Measurements from ENCODE around the gene PPP2R3C.
A peak's percentile ranks its signal among the peaks of the same experiment; 100 is the strongest.
"Not testable (repeated sequence)": the region's sequence is repeated elsewhere in the genome, so short reads cannot be mapped to it uniquely, and the experiment has no call there.

The PPP2R3C gene

DNA sequence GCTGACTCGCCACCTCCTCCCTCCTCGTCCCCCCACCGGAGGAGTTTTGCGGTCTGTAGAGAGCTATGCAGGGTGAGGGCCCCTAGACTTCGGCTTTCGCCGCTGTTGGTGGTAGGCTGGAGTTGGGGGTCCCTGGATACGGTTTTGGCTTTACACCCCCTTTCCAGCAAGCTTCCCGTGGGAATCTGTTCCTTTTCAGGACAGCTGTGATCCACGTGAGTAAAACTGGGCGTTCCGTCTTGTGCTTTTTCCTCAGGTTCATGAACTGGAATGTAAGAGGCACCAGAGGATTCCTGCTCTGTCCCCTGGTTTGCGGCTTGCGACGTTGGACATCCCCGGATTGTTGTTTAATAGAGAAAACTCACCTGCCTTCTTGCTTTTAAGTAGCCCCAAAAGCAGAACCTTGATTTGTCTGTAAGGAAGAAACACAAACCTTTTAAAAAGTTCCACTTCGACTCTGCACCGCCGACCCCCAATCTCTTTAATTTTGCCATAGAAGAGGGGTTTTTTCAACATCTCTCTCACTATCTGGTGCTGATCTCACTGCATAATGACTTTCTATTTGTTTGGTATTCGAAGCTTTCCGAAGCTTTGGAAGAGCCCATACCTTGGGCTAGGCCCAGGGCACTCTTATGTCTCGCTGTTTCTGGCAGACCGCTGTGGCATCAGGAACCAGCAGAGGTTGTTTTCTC, 1.1 kb upstream of the PPP2R3C start:
- Histone ChIP-seq H3K4me1 (ENCODE audit: insufficient read depth, low read length) (peaks cover 7% of the 10 kb centered on the region; the same call in 1 of the 2 replicates), H3K27me3 (ENCODE audit: insufficient read depth, low read length) (no peaks in the 10 kb centered on the region), H3K4me3 (ENCODE audit: low read length) (peak overlapping the region; percentile 79), H3K27ac (ENCODE audit: low read length) (peak overlapping the region; percentile 47), H3K36me3 (ENCODE audit: insufficient read depth, low read depth, low read length) (peaks cover 13% of the 10 kb centered on the region; the same call in 1 of the 2 replicates), H3K9ac (ENCODE audit: low read depth, low read length) (peak overlapping the region; percentile 93), H3K9me3 (ENCODE audit: insufficient read depth, low read depth, low read length) (no peaks in the 10 kb centered on the region)

DNA sequence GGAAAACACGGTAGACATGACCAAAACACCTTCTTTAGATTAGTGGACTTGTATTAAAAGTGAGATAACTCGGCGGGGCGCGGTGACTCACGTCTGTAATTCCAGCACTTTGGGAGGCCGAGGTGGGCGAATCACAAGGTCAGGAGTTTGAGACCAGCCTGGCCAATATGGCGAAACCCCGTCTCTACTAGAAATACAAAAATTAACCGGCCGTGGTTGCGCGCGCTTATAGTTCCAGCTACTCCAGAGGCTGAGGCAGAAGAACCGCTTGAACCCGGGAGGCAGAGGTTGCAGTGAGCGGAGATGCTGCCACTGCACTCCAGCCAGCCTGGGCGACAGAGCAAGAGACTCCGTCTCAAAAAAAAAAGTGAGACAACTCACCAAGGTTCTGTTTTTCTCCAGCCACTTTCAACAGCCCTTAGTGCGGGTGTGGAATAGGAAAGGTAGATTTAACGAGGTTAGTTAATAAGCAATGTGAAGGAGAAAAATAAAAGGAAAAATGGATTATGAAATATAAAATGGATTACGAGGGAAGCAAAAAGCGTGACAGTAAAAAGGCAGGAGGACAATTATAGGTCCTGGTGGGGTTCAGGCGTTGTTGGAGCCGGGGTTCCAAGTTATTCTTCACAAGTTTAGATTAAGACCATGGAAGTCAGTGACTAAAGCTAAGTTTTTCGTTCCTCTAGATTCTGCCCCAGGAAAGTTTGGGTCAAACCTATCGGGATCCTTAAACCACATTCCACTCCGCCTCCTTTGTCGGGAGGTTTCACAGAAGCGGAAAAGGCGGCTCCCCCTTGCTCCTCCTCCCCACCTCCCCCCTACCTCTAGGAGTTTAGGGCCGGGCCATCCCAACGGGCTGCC, 534 bp downstream of the PPP2R3C start:
- Histone ChIP-seq H3K27me3 (ENCODE audit: insufficient read depth, low read length) (no peaks in the 10 kb centered on the region), H3K9me3 (ENCODE audit: insufficient read depth, low read depth, low read length) (no peaks in the 10 kb centered on the region), H3K4me1 (ENCODE audit: insufficient read depth, low read length) (peaks cover 7% of the 10 kb centered on the region; the same call in 1 of the 2 replicates), H3K36me3 (ENCODE audit: insufficient read depth, low read depth, low read length) (peaks cover 4% of the 10 kb centered on the region; the same call in 1 of the 2 replicates), H3K4me3 (ENCODE audit: low read length) (peak overlapping the region; percentile 79), H3K9ac (ENCODE audit: low read depth, low read length) (peak overlapping the region; percentile 93), H3K27ac (ENCODE audit: low read length) (peak overlapping the region; percentile 47)

GRCh38 chr14:35117112-35117511, 4.7 kb downstream of the PPP2R3C start:
- no peak overlapping the region for H3K27ac ChIP-seq (ENCODE audit: low read length)
- H3K27me3 ChIP-seq (ENCODE audit: insufficient read depth, low read length) = no peaks in the 10 kb centered on the region
- H3K4me3 ChIP-seq (ENCODE audit: low read length) = no peak overlapping the region
- H3K36me3 ChIP-seq (ENCODE audit: insufficient read depth, low read depth, low read length) = peaks cover 27% of the 10 kb centered on the region
- H3K9me3 ChIP-seq (ENCODE audit: insufficient read depth, low read depth, low read length) = peaks cover 1% of the 10 kb centered on the region; the same call in 1 of the 2 replicates
- H3K9ac ChIP-seq (ENCODE audit: low read depth, low read length) = no peak overlapping the region
- 0 out of 2 replicates have a peak, but pooled peaks cover 4% of the 10 kb centered on the region for H3K4me1 ChIP-seq (ENCODE audit: insufficient read depth, low read length)

DNA sequence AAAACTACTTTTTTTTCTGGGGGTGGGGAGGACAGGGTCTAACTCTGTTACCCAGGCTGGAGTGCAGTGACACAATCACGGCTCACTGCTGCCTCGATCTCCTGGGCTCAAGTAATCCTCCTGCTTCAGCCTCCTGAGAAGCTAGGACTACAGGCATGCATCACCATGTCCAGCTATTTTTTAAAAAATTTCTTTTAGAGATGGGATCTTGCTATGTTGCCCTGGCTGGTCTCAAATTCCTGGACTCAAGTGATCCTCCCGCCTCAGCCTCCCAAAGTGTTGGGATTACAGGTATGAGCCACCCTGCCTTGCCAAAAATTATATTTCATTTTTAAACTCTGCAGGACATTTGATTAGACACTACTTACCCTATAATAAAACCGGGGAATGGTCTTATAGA, 5.5 kb downstream of the PPP2R3C start:
- H3K27ac ChIP-seq (ENCODE audit: low read length) = no peak overlapping the region
- H3K4me1 ChIP-seq (ENCODE audit: insufficient read depth, low read length) = 0 out of 2 replicates have a peak, but pooled peaks cover 4% of the 10 kb centered on the region
- H3K9me3 ChIP-seq (ENCODE audit: insufficient read depth, low read depth, low read length) = peaks cover 9% of the 10 kb centered on the region; the same call in 1 of the 2 replicates
- H3K27me3 ChIP-seq (ENCODE audit: insufficient read depth, low read length) = no peaks in the 10 kb centered on the region
- no peak overlapping the region for H3K9ac ChIP-seq (ENCODE audit: low read depth, low read length)
- H3K4me3 ChIP-seq (ENCODE audit: low read length) = no peak overlapping the region
- peaks cover 36% of the 10 kb centered on the region for H3K36me3 ChIP-seq (ENCODE audit: insufficient read depth, low read depth, low read length)

DNA sequence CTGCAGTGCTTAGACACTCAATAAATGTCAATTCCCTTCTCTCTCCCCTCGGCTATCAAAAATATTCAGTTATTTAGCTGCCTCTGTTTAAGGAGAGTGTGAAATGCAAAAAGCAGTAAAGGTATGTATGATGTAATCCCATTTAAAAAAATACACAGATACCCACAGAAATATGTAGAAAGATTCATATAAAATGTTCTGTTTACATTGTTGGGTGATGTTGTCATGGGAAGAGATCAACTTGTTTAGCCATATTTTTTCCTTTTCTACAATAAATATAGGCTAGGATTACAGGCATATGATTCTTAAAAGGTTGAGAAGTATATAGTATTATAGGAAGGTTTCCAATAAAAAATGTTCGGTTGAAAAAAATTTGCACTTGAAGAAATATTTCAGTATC, 7.8 kb downstream of the PPP2R3C start:
- Histone ChIP-seq H3K36me3 (ENCODE audit: insufficient read depth, low read depth, low read length) (peaks cover 49% of the 10 kb centered on the region), H3K27ac (ENCODE audit: low read length) (no peak overlapping the region), H3K9ac (ENCODE audit: low read depth, low read length) (no peak overlapping the region), H3K9me3 (ENCODE audit: insufficient read depth, low read depth, low read length) (peaks cover 9% of the 10 kb centered on the region; the same call in 1 of the 2 replicates), H3K27me3 (ENCODE audit: insufficient read depth, low read length) (no peaks in the 10 kb centered on the region), H3K4me1 (ENCODE audit: insufficient read depth, low read length) (no peaks in the 10 kb centered on the region), H3K4me3 (ENCODE audit: low read length) (no peak overlapping the region)

DNA sequence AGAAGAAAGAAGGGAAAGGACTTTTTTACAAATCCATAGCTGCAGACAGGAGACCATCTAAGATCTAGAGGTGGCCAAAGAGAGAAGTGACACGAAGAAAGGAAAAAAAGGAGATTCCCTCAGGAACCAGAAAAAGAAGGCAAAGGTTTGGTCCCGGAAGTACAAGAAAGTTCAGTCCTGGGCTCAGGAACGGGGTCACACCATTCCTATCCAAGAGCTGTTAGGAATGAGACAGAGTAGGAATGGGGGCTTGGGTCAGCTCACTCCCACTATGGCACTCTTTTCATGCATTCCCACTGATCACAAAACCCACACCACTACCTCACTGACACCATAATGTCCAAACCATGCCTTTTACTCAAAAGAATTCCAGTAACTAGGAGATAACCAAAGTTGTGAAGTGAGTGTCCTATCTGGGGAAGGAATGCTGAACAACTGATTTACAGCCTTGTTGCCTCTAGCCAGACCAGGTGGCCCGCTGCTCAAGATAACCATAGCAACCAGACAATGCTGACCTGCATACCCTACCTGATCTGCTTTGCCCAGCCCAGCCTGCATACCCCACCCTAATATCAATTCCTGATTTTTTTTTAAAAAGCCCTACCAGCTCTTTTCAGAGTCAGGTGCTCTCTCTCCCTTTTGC, 8.4 kb downstream of the PPP2R3C start:
- Histone ChIP-seq H3K9ac (ENCODE audit: low read depth, low read length) (no peak overlapping the region; the same call in 1 of the 2 replicates), H3K4me3 (ENCODE audit: low read length) (no peak overlapping the region), H3K4me1 (ENCODE audit: insufficient read depth, low read length) (no peaks in the 10 kb centered on the region), H3K27ac (ENCODE audit: low read length) (no peak overlapping the region), H3K27me3 (ENCODE audit: insufficient read depth, low read length) (no peaks in the 10 kb centered on the region), H3K9me3 (ENCODE audit: insufficient read depth, low read depth, low read length) (peaks cover 9% of the 10 kb centered on the region; the same call in 1 of the 2 replicates), H3K36me3 (ENCODE audit: insufficient read depth, low read depth, low read length) (peaks cover 49% of the 10 kb centered on the region)

DNA sequence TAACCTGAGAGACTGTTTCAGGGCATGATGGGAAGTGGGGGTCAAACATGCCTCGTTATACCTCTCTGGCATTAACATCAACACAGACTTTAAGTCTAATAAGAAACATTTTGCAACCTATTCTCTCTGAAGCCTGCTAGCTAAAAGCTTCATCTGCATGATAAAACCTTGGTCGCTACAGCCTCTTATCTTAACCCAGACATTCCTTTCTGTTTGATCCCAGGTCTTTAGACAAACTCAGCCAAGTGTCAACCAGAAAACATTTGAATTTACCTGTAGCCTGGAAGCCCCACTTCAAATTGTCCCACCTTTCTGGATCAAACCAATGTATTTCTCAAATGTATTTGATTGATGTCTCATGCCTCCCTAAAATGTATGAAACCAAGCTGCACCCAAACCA, 9.1 kb downstream of the PPP2R3C start:
- Histone ChIP-seq H3K36me3 (ENCODE audit: insufficient read depth, low read depth, low read length) (peaks cover 55% of the 10 kb centered on the region), H3K27me3 (ENCODE audit: insufficient read depth, low read length) (no peaks in the 10 kb centered on the region), H3K4me1 (ENCODE audit: insufficient read depth, low read length) (no peaks in the 10 kb centered on the region), H3K27ac (ENCODE audit: low read length) (no peak overlapping the region), H3K4me3 (ENCODE audit: low read length) (no peak overlapping the region), H3K9me3 (ENCODE audit: insufficient read depth, low read depth, low read length) (peaks cover 9% of the 10 kb centered on the region; the same call in 1 of the 2 replicates), H3K9ac (ENCODE audit: low read depth, low read length) (no peak overlapping the region; the same call in 1 of the 2 replicates)

DNA sequence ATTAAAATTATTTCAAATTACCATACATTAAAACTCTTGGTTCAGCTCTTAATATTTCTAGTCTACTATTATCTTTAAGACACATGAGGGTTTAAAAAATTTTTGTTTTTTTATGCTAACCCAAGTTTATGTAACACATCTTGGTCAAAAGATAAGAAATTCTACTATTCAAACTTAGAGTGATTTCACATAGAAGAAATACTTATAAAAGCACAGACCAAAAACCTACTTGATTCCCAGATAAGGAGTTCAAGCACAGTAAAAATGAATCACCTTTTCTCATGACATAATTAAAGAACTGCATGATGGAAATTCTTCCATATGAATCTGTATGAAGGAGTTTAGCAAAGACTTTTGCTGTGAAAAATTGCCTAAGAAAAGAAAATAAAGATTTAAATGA, 13.9 kb downstream of the PPP2R3C start:
- peaks cover 9% of the 10 kb centered on the region; the same call in 1 of the 2 replicates for H3K9me3 ChIP-seq (ENCODE audit: insufficient read depth, low read depth, low read length)
- H3K36me3 ChIP-seq (ENCODE audit: insufficient read depth, low read depth, low read length) = peaks cover 60% of the 10 kb centered on the region
- H3K4me1 ChIP-seq (ENCODE audit: insufficient read depth, low read length) = no peaks in the 10 kb centered on the region
- no peaks in the 10 kb centered on the region for H3K27me3 ChIP-seq (ENCODE audit: insufficient read depth, low read length)
- H3K9ac ChIP-seq (ENCODE audit: low read depth, low read length) = no peak overlapping the region
- no peak overlapping the region for H3K4me3 ChIP-seq (ENCODE audit: low read length)
- no peak overlapping the region for H3K27ac ChIP-seq (ENCODE audit: low read length)

DNA sequence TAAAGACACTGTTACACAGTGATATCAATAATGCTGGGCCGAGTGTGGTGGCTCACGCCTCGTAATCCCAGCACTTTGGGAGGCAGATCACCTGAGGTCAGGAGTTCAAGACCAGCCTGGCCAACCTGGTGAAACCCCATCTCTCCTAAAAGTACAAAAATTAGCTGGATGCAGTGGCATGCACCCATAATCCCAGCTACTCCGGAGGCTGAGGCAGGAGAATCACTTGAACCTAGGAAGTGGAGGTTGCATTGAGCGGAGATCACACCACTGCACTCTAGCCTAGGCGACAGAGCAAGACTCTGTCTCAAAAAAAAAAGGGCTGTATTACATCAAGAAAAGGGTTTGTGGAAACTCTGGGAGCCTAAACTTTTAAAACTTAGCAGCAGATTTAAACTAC, 27.1 kb downstream of the PPP2R3C start:
- not testable (repeated sequence) for H3K27ac ChIP-seq (ENCODE audit: low read length); H3K4me3 ChIP-seq (ENCODE audit: low read length)
- H3K36me3 ChIP-seq (ENCODE audit: insufficient read depth, low read depth, low read length) = peaks cover 58% of the 10 kb centered on the region

GRCh38 chr14:35088514-35088913, 33.3 kb downstream of the PPP2R3C start:
- H3K4me1 ChIP-seq (ENCODE audit: insufficient read depth, low read length) = no peaks in the 10 kb centered on the region
- no peaks in the 10 kb centered on the region for H3K27me3 ChIP-seq (ENCODE audit: insufficient read depth, low read length)
- no peak overlapping the region for H3K27ac ChIP-seq (ENCODE audit: low read length)
- H3K4me3 ChIP-seq (ENCODE audit: low read length) = no peak overlapping the region
- peaks cover 62% of the 10 kb centered on the region for H3K36me3 ChIP-seq (ENCODE audit: insufficient read depth, low read depth, low read length)
- peaks cover 5% of the 10 kb centered on the region for H3K9me3 ChIP-seq (ENCODE audit: insufficient read depth, low read depth, low read length)
- H3K9ac ChIP-seq (ENCODE audit: low read depth, low read length) = no peak overlapping the region

More for the DNA sequence above, 27.1 kb downstream of the PPP2R3C start:
- not testable (repeated sequence) for H3K9me3 ChIP-seq (ENCODE audit: insufficient read depth, low read depth, low read length); H3K9ac ChIP-seq (ENCODE audit: low read depth, low read length); H3K4me1 ChIP-seq (ENCODE audit: insufficient read depth, low read length); H3K27me3 ChIP-seq (ENCODE audit: insufficient read depth, low read length)

- no peak overlapping the region for H3K4me3 ChIP-seq (ENCODE audit: low read length)
- H3K36me3 ChIP-seq (ENCODE audit: insufficient read depth, low read depth, low read length) = peaks cover 70% of the 10 kb centered on the region
- H3K4me1 ChIP-seq (ENCODE audit: insufficient read depth, low read length) = no peaks in the 10 kb centered on the region
- H3K9ac ChIP-seq (ENCODE audit: low read depth, low read length) = no peak overlapping the region
- no peak overlapping the region for H3K27ac ChIP-seq (ENCODE audit: low read length)
- H3K27me3 ChIP-seq (ENCODE audit: insufficient read depth, low read length) = no peaks in the 10 kb centered on the region
- no peaks in the 10 kb centered on the region for H3K9me3 ChIP-seq (ENCODE audit: insufficient read depth, low read depth, low read length)
Observed at GRCh38 chr14:35085441-35085840, 36.3 kb downstream of the PPP2R3C start.
